Fibroblast of skin of right biceps (primary cell): ENCODE data around the gene OGDHL.
"Not testable (repeated sequence)": the region's sequence is repeated elsewhere in the genome, so short reads cannot be mapped to it uniquely, and the experiment has no call there.

Source experiments
- DNase-seq: peaks from one replicate; pipeline ENCODE4 v3.0.0-alpha.2; 2013

OGDHL gene

DNA sequence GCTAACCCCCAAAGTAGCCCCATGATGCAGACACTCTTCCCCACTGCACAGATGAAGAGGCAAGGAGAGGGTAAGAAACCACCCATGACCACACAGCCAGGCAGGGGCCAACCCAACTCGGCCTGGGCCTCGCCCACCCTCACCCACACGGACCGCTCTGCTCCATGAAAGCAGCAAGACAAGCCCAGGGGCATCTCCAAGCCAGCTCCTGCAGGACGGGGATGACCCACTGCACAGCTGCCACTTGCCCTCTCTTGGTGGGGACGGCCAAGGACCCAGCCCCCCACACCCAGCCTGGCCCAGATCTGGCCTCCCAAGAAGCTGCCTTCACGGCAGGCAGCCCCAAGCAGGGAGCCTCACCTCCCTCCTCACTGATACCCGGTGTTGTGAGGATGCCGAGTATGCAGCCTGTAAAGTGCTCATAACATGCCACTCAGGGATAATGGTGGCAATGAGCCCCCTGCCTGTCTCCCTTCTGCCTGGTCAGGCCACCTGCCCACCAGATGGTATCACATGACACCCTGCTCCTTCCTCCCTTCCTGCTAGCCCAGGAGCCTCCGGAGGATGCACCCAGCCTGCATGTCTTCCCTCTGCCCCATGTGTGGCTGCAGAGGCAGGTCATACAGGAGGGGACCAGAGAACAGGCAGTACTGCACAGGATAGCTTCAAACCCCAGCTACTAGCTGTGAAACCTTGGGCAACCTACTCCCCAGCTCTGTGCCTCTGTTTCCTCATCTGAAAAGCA lies 23.3 kb downstream of the OGDHL start:
- DNase-seq = no peak

DNA sequence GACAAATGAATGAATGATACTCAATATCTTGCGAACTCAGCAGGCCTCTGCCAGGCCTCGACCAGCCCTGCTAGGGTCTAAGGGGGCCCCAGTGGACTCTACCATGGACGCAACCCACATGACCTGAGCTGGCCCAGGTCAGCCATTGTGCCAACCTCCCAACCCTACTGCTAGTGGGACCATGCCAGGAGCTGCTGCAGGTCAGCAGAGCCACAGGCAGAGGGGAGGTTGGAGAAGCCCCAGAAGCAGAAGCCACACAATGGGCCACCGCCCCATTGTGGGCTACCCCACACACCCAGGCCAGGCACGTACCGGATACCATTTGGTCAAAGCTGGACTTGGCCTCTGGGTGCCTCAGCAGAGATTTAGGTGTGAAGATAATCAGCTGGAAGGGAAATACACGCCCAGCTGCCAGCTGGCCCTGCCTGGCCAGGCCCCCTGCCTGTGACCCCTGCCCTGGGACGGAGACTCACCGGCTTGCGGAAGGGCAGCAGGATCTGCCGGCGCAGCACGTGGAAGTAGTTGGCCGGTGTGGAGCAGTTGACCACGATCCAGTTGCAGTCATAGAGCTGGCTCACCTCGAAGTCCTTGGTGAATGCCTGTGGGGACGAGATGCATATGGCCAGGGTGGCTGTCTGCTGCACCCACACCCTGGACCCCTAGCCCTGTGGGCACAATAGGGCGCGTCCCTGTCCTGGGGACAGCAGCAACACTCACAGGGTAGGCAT lies 24.5 kb downstream of the OGDHL start:
- DNase-seq = no peak

DNA sequence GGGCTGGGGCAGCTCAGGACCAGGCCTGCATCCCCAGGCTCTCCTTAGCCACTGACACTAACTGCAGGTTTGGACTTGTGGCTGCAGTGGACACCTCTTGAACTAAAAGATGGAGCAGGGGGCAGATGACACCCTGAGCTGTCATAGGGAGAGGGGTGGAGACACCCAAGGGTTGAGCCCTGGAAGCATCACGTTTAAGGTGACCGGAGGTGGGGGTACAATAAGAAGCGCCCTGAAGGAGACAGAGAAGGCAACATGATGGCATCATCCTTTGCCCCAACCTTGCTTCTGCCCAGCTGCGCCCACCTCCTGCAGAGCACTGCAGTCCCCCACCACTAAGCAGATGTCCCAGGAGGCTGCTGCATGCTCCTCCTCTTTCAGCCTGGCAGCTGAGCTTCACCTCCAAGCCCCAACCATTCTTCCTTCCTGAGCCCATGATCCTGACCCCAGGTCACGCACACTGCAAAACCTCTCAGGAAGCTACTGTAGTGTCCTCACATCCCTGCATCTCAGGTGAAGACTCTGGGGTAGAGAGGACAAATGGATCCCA lies 25.5 kb downstream of the OGDHL start:
- no peak for DNase-seq

- DNase-seq = no peak
Measured at GRCh38 chr10:49735848-49736563, 26.1 kb downstream of the OGDHL start.

DNA sequence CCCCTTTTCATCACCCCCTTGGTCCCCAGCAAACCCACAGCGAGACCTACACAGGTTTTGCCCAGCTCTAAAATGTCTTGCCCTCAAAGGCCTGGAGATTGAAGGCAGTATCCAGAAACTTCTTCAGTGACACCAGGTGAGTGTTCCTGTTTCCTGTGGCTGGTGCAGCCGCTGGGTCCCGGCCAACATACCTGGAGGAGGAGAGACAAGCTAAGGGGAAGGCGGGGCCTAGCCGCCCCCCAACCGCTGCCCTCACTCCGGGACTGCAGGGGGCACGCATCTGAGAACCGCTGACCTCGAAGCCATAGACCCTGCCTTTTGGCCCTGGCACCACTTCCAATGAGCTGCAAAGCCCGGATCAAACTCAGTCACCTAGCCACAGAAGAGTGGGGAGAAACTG lies 27.0 kb downstream of the OGDHL start:
- no peak for DNase-seq

- DNase-seq = no peak
Measured at GRCh38 chr10:49734676-49735075, 27.4 kb downstream of the OGDHL start.

- DNase-seq = no peak
Measured at GRCh38 chr10:49733866-49734265, 28.3 kb downstream of the OGDHL start.

DNA sequence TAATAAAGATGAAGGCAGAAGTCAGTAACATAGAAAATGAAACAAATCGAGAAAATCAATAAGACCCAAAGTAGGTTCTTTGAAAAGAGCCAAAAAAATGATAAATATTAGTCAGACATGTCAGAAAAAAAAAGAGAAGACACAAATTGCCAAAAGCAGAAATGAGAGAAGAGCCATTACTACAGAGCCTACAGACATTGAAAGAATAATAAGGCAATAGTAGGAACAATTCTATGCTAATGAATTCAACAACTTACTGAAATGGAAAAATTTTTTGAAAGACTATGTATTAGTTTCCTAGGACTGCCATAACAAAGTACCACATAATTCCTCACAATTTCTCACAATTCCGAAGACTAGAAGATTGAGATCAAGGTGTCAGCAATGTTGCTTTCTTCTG lies 35.5 kb downstream of the OGDHL start:
- no peak for DNase-seq

- DNase-seq = not testable (repeated sequence)
Measured at GRCh38 chr10:49715157-49715556, 47.0 kb downstream of the OGDHL start.

GRCh38 chr10:49713266-49713665 lies 48.9 kb downstream of the OGDHL start:
- no peak for DNase-seq

- DNase-seq = no peak
Measured at GRCh38 chr10:49711481-49711880, 50.6 kb downstream of the OGDHL start.

DNA sequence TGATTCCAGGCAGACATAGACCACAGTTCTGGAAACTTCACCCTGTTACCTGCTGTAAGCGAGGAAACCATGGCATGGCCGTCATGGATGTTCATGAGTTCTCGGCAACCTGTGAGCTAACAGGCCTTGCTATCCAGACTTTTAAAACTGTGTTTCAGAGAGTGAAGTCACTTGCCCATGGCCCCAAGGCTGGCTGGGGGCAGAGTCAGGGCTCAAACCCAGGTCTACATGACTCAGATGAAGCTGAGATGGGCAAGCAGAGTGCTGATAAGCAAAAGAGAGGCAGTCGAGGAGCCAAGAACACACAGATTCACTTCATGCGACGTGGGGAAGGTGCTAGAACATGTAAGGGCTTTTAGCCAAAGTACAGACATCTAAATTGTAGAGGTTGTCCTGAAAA lies 51.2 kb downstream of the OGDHL start:
- no peak for DNase-seq

- DNase-seq = no peak
Measured at GRCh38 chr10:49709934-49710333, 52.2 kb downstream of the OGDHL start.

- no peak for DNase-seq
Measured at GRCh38 chr10:49707585-49707984, 54.5 kb downstream of the OGDHL start.

DNA sequence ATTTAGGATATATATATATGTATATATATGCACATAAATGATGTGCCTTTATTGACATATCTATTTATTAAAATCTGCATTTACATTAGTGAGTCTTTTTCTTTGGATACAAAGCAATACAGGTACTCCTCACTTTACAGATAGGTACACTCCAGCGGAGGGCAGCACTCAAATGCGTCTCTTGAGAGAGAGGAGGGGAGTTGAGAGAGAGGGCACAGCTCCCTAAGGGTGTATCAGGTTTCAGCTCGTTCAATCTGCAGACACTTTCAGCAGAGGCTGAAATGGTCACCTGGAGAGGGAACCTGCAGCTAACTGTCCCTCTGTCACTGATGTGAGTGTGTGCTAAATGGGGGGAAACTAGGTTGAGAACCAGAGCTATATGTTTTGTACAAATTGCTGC lies 61.1 kb downstream of the OGDHL start:
- no peak for DNase-seq

DNA sequence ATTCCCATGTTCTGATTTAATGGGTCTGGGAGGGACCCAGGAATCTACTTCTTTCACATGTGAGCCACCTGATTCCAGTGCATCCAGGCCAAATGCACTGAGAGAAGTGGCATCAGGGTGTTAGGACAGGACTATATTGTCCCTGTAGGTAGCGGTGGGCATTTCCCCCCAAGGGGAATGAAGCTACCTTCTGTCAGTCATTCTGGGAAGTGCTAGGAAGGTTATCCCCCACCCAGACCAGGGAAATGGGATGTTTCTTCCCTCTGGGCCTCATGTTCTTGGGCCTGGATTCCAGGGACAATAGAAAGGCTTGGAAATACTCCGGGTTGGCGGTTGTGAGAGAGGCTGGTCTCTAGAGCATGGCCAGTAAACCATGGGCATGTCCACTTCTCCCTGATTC lies 61.9 kb downstream of the OGDHL start:
- no peak for DNase-seq

DNA sequence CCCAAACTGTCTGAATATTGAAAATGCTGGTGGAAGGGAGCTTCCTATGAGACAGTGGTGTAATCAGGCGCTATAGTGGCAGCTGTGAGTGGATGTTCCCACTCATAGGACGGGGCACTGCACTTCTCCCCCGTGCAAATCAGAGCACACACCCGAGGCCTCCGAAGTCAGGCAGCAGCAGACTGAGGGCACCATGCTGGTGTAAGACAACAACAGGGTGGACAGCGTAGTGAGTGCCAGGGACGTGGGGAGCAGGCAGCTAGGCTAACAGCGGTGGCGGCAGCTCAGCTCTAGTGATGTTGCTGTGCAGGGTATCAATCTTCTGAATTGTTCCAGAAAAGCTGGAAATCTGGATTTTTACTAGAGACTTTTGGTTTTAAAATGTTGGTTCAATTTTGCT lies 63.4 kb downstream of the OGDHL start:
- no peak for DNase-seq

DNA sequence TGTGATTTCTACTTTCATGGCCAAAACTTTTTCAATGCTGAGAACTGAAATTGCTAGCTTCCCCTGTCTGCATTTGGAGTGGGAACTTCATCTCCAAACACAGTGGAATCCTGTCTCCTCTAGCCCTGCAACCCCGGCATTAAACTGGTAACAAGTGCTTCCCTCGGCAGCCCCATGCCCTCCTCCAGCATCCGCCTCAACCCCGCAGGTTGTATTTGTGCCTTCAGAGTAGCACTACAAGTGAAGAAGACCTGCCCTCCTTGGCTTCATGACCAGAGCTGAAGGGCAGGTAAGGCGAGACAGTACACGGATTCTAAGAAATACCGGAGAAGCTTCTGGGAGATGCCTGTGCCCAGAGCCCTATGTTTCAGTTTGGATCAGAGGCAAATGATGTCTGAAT lies 65.8 kb downstream of the OGDHL start:
- no peak for DNase-seq

- no peak for DNase-seq
Measured at GRCh38 chr10:49694466-49694865, 67.7 kb downstream of the OGDHL start.

- DNase-seq = no peak
Measured at GRCh38 chr10:49691588-49691987, 70.5 kb downstream of the OGDHL start.

- no peak for DNase-seq
Measured at GRCh38 chr10:49690698-49691356, 71.3 kb downstream of the OGDHL start.

DNA sequence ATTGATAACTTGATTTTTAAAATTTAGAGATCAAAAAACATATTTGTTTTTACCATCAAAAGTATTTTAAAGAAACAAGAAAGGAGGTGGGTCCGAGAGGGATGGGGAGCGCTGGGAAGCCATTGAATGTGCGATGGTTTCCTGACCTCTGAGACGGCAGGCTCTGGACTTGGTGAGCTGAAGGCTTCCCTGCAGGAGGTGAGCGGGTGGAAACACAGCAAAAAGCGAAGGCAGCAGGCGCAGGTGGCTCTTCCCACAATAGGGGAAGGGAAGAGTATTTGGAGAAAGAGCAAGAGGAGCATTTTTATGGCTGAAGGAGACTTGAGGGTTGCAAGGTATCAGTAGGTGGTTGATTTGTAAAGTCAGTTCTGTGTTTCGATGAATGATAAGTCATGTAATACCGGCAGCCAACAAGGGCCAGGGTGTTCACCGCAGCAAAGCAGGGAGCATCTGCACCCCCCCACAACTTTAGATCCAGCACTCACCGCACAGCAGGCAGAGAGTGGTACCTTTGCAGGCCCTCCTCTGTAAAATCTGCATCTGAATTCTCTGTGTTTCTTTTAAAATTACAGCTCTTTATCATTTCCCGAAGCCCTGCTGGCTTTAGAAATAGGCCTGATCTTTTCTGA lies 72.1 kb downstream of the OGDHL start:
- no peak for DNase-seq

- DNase-seq = no peak
Measured at GRCh38 chr10:49688920-49689319, 73.2 kb downstream of the OGDHL start.
